Measurements from ENCODE around the gene PLEKHN1.

PLEKHN1 gene

GRCh38 chr1:954927-955326, 11.4 kb upstream of the PLEKHN1 start:
- FAIRE-seq, result no peak
- DNase-seq (ENCODE audit: insufficient read length, low spot score), result no peak
- no peak for TF ChIP-seq POLR2A (IDR thresholded peaks at IDR 0.05; ENCODE audit: low read depth, low read length)

GRCh38 chr1:955474-955873, 10.8 kb upstream of the PLEKHN1 start:
- FAIRE-seq, result no peak
- no peak for DNase-seq (ENCODE audit: insufficient read length, low spot score)
- TF ChIP-seq POLR2A (IDR thresholded peaks at IDR 0.05; ENCODE audit: low read depth, low read length), result no peak

GRCh38 chr1:956636-957035, 9.6 kb upstream of the PLEKHN1 start:
- FAIRE-seq, result no peak
- TF ChIP-seq POLR2A (IDR thresholded peaks at IDR 0.05; ENCODE audit: low read depth, low read length), result no peak
- no peak for DNase-seq (ENCODE audit: insufficient read length, low spot score)

GRCh38 chr1:958823-959730, 7.2 kb upstream of the PLEKHN1 start, which contains the start of gene NOC2L:
Gene NOC2L (minus strand): TSS chr1:959256. CDS start chr1:959240, 16 bp downstream.
- FAIRE-seq (no peak), DNase-seq (ENCODE audit: insufficient read length, low spot score) (no peak)
- peak; percentile 48; the same call in 1 of the 2 replicates for TF ChIP-seq POLR2A (IDR thresholded peaks at IDR 0.05; ENCODE audit: low read depth, low read length)

GRCh38 chr1:959731-960362, 6.4 kb upstream of the PLEKHN1 start:
- no peak for FAIRE-seq

GRCh38 chr1:960363-961131, 5.7 kb upstream of the PLEKHN1 start, which contains the start of gene KLHL17:
Gene KLHL17 (plus strand): TSS chr1:960584. CDS start chr1:960694, 110 bp downstream.
- DNase-seq (ENCODE audit: insufficient read length, low spot score) (peak; percentile 77), FAIRE-seq (no peak)
- TF ChIP-seq POLR2A (IDR thresholded peaks at IDR 0.05; ENCODE audit: low read depth, low read length), result peak; percentile 49; the same call in 1 of the 2 replicates

More at GRCh38 chr1:959731-960362, 6.4 kb upstream of the PLEKHN1 start:
- TF ChIP-seq POLR2A (IDR thresholded peaks at IDR 0.05; ENCODE audit: low read depth, low read length), result no peak
- no peak for DNase-seq (ENCODE audit: insufficient read length, low spot score)

- no peak for TF ChIP-seq POLR2A (IDR thresholded peaks at IDR 0.05; ENCODE audit: low read depth, low read length)
- FAIRE-seq, result no peak
- no peak for DNase-seq (ENCODE audit: insufficient read length, low spot score)
Observed at GRCh38 chr1:961132-961669, 5.1 kb upstream of the PLEKHN1 start.

GRCh38 chr1:962381-963300, 3.6 kb upstream of the PLEKHN1 start:
- no peak for TF ChIP-seq POLR2A (IDR thresholded peaks at IDR 0.05; ENCODE audit: low read depth, low read length)
- no peak for DNase-seq (ENCODE audit: insufficient read length, low spot score)

GRCh38 chr1:963301-963651, 3.0 kb upstream of the PLEKHN1 start:
- FAIRE-seq, result no peak
- TF ChIP-seq POLR2A (IDR thresholded peaks at IDR 0.05; ENCODE audit: low read depth, low read length), result no peak

More at GRCh38 chr1:962381-963300, 3.6 kb upstream of the PLEKHN1 start:
- FAIRE-seq, result no peak

DNA sequence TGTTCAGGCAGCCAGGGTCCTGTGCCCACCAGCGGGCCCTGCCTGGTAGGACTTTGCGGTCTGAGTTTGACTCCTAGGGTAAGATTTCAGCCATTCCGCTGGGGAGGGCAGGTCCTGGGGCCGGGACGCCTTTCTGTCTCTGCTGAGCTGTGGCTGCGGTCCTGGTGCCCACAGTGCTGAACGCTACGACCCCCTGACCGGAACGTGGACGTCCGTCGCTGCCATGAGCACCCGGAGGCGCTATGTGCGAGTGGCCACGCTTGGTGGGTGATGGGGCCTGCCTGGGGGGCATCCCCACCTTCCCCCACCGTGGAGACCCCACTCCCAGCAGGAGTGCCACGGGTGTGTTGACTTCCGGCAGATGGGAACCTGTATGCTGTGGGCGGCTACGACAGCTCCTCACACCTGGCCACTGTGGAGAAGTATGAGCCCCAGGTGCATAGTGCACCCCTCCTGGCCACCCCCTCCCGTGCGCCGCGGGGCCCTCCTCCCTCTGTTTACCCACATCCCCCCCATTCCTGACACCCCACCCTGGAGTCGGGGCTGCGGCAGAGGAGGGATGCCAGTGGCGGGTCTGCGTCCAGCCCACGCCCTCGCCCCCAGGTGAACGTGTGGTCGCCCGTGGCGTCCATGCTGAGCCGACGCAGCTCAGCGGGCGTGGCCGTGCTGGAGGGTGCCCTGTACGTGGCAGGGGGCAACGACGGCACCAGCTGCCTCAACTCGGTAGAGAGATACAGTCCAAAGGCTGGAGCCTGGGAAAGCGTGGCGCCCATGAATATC, 2.3 kb upstream of the PLEKHN1 start:
- no peak for FAIRE-seq

More at GRCh38 chr1:963301-963651, 3.0 kb upstream of the PLEKHN1 start:
- DNase-seq (ENCODE audit: insufficient read length, low spot score), result no peak

DNA sequence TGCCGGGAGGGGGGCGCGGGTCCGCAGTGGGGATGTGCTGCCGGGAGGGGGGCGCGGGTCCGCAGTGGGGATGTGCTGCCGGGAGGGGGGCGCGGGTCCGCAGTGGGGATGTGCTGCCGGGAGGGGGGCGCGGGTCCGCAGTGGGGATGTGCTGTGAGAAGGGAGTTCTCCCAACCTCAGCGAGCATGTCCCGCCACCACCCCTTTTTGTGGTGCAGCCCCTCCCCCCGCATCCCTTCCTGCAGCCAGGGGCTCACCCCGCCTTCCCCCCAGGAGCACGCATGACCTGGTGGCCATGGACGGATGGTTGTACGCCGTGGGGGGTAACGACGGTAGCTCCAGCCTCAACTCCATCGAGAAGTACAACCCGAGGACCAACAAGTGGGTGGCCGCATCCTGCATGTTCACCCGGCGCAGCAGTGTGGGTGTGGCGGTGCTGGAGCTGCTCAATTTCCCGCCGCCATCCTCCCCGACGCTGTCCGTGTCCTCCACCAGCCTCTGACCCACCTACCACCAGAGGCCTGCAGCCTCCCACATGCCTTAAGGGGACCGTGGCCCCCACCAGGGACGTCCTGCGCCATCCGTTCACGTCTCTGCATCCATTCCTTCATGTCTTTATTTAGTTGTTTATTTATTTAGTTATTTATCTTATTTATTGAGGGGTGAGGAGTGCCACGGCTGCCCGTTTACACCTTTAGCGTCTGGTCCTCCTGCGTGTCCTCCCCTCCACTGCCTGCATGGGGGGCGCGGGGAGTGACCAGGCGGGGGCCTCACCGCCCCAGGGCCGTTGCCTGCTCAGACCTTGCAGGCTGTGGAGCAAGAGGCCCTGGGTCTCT, 1.4 kb upstream of the PLEKHN1 start:
- FAIRE-seq, result no peak
- no peak for DNase-seq (ENCODE audit: insufficient read length, low spot score)
- no peak for TF ChIP-seq POLR2A (IDR thresholded peaks at IDR 0.05; ENCODE audit: low read depth, low read length)

More for the DNA sequence above, 2.3 kb upstream of the PLEKHN1 start:
- TF ChIP-seq POLR2A (IDR thresholded peaks at IDR 0.05; ENCODE audit: low read depth, low read length), result no peak
- no peak for DNase-seq (ENCODE audit: insufficient read length, low spot score)

All from H54 (cell line).